NCI-H2171 (cell line): Measurements from ENCODE around the gene AGXT.
A peak's percentile ranks its signal among the peaks of the same experiment; 100 is the strongest.

Experiments used
- DNase-seq: peaks from one replicate; lab custom pipeline; 2025; lab: John Stamatoyannopoulos, UW

Gene AGXT

DNA sequence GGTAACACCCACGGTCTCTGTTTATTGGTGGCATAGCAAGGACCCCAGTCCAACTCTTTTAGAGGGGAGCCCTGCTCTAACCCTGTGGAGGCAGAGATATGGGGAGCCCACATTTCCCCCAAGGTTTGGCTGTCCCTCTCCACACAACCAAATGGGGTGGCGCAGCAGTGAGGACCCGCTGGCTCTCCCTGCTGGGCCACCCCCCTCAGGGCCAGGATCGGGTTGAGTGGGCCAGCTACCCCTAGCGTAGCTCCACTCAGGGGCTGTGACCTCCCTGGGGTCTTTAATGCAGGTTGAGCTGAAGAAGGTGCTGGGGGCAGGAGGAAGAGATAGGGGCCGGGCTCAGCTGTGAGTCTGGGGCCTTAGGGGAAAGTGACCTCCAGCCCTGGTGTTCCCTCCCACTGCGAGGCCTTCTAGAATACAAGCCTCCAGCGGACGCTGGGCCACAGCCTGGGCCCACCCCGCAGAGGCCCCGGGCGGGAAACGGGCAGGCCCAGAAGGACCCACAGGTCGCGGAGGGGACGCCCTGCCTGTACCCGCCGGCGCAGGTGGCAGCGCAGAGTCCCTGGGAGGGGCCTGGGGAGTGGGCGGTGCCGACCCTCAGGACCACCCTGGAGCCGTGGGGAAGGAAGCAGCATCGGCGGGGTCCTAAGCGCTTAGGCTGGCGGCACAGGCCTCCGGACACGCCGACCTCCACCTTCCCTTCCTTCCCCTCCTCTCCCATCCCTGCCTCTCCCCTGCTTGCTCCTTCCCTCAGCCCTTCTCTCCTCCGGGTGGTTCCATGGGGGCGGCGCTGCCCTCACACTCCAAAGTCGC lies 47.1 kb downstream of the AGXT start:
- DNase-seq, result no peak

DNA sequence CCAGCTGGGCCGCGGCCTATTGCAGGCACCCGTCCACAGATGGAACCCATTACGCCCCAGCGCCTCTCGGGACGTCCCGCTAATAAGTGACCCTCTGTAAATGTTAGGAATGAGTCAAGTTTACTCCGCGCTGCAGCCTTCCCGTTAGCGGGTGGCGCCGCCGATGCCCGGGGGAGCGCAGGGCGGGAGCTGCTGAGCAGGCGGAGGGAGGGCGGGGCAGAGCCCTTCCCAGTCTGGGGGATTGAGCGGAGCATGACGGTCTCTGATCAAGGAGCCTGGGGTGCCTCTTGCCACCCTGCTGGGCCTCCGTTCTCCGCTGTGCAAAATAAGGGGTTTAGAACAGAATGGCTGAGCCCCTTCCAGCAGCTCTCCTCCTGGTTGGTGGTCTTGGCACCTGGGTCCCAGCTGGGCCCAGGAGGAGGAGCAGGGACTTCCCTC lies 48.0 kb downstream of the AGXT start:
- DNase-seq, result peak; percentile 45

GRCh38 chr2:240917009-240917683 lies 48.5 kb downstream of the AGXT start:
- no peak for DNase-seq

- no peak for DNase-seq
Measured at GRCh38 chr2:240917684-240918257, 49.1 kb downstream of the AGXT start.

- DNase-seq, result no peak
Measured at GRCh38 chr2:240918258-240919091, 49.9 kb downstream of the AGXT start.

- DNase-seq, result no peak
Measured at GRCh38 chr2:240919161-240919781, 50.6 kb downstream of the AGXT start.

GRCh38 chr2:240919786-240920782 lies 51.5 kb downstream of the AGXT start:
- DNase-seq, result no peak

- no peak for DNase-seq
Measured at GRCh38 chr2:240920783-240921231, 52.2 kb downstream of the AGXT start.

DNA sequence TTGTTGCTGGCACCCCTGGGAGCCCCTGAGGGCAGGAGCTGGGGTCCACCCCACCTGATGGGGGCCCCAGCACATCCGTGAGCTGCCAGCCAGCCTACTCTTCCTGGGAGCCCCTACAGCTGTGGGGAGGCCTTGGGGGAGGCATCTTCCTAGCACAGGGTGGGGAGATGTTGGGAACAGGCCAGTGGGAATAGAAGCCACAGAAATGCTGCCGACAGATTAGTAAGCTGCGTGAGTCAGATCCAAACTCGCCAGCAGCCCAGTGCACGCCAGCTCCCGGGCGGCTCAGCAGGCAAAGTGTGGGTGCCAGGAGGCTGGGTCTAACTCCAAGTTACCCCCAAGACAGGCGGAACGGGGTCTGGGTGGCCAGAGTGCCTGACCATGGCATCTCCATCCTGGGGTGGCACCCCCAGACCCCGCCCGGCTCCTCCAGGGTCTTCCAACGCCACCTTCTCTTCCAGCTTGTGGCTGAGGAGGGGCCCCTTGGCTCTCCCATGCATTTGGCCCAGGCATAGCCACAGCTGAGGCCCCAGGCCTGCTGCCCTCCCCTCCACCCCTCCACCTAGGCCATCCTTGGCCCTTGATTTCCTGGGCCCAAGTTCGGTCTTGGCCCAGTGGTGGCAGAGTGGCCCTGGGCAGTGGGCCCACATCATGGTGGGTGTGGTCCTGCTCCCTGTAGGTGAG lies 52.8 kb downstream of the AGXT start:
- DNase-seq, result no peak

DNA sequence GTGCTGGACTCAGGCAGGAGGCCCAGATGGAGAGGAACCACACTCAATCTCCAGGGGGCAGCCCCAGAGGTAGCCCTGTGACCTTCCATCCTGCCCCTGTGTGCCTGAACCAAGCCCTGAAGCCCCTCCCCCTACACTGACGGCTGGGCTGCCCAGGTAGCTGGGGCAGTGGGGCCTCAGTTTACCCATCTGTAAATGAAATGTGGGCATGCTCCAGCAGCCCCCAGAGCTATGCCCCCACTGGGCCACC lies 53.3 kb downstream of the AGXT start:
- no peak for DNase-seq

- no peak for DNase-seq
Measured at GRCh38 chr2:240922245-240922981, 53.8 kb downstream of the AGXT start.

GRCh38 chr2:240922982-240923537 lies 54.4 kb downstream of the AGXT start:
- DNase-seq, result no peak

GRCh38 chr2:240925191-240925567 lies 56.6 kb downstream of the AGXT start:
- no peak for DNase-seq

DNA sequence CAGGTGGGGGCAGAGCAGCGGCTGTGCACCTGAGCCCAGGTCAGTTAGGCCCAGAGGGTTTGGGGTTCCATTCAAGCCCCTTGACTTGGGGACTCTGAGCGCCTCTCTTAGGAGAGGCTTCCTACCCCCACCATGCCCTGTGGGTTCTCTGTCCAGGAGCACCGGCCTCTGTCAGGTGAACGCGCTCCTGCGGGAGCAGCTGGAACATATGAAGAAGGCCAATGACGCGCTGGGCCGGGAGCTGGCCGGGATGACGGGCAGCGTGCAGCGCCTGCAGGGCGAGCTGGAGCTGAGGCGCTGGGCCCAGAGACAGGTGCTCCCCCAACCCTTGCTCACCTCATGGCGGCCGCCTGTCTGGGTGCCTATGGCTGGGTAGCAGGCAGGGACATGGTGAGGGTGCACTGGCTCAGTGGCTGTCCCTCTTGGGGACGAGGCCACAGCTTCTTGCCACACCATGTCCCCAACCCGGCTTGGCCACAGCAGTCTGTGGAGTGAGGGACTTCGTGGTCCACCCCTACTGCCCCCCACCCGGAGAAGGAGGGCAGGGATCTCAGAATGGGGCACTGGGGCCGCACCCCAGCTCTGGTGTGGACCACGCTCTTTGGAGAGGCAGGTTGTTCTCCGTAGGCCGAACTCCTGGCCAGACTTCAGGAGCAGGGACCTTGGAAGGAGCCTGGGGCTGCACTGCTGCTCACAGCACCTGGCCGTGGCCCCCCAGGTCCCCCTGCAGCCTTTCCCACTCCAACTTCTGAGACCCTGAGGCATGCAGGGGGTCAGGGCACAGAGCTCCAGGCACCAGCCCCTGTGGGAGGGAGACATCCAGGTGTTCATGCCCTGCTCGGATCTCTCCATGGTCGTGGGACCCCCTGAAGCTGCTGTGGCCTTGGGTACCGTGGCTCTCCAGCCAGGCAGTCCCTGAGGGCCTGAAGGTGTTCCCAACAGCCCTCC lies 57.2 kb downstream of the AGXT start:
- no peak for DNase-seq

- DNase-seq, result no peak
Measured at GRCh38 chr2:240926516-240927389, 58.1 kb downstream of the AGXT start.

- DNase-seq, result no peak
Measured at GRCh38 chr2:240927390-240927781, 58.8 kb downstream of the AGXT start.
